IMR-90 (cell line): ENCODE results near the gene ST7. TPM values are rescaled to one million over a fixed set of nuclear protein-coding genes. Genes with fewer than 3 reads are reported as not detected.

Experiments
- ATAC-seq: fragments of 200-7000 bp; cut with Tn5 transposase; 2 replicates; pipeline ENCODE4 v1.9.1; 2020; ENCODE audit warnings: low read depth, mild to moderate bottlenecking, moderate library complexity
- BruUV-seq: library from RNA; stranded (reverse); fragments of 400-500 nt; replicated peaks from 2 replicates; lab custom pipeline; 2021; lab: Mats Ljungman, UMichigan
- CTCF ChIA-PET: fragments of 300-600 bp; formaldehyde crosslinking; extraction: SDS; loops from one replicate; lab custom pipeline; 2021; ENCODE audit warnings: antibody characterized with exemption; lab: Yijun Ruan, JAX
- POLR2A ChIA-PET: fragments of 300-600 bp; sonication (Branson Sonifier 250); formaldehyde crosslinking; loops from one replicate; lab custom pipeline; 2022; ENCODE audit warnings: antibody characterized with exemption; ENCODE audit not compliant: unreplicated experiment; lab: Charles Lee
- DNase-seq: peaks from one replicate; pipeline ENCODE4 v3.0.0; 2013
- H2AFZ ChIP-seq: replicated peaks from 2 replicates; pipeline ENCODE3; 2013; ENCODE audit warnings: low read length, mild to moderate bottlenecking; ENCODE audit not compliant: poor library complexity
- H2AK5ac ChIP-seq: 2 replicates; pipeline ENCODE4 v1.6.1; 2013; ENCODE audit warnings: low read depth, low read length, inconsistent platforms
- H2AK9ac ChIP-seq: replicated peaks from 2 replicates; pipeline ENCODE3; 2013; ENCODE audit warnings: mild to moderate bottlenecking, low read depth, low read length, moderate library complexity; ENCODE audit not compliant: poor library complexity
- H2BK120ac ChIP-seq: 2 replicates; pipeline ENCODE4 v1.6.1; 2013; ENCODE audit warnings: low read depth, low read length, inconsistent platforms
- H2BK15ac ChIP-seq: 3 replicates; pipeline ENCODE4 v1.6.1; 2013; ENCODE audit warnings: low read depth, low read length, inconsistent platforms
- H2BK20ac ChIP-seq: 2 replicates; pipeline ENCODE4 v1.6.1; 2013; ENCODE audit warnings: low read depth, mild to moderate bottlenecking, inconsistent platforms, low read length, moderate library complexity
- H2BK5ac ChIP-seq: 2 replicates; pipeline ENCODE4 v1.6.1; 2013; ENCODE audit warnings: mild to moderate bottlenecking, low read depth, low read length, inconsistent platforms; ENCODE audit not compliant: poor library complexity, severe bottlenecking
- H3K14ac ChIP-seq: replicated peaks from 2 replicates; pipeline ENCODE4 v1.6.1; 2013; ENCODE audit warnings: low read depth, low read length, inconsistent platforms
- H3K18ac ChIP-seq: 2 replicates; pipeline ENCODE4 v1.6.1; 2013; ENCODE audit warnings: low read depth, low read length, control low read depth
- H3K23ac ChIP-seq: 2 replicates; pipeline ENCODE4 v1.6.1; 2013; ENCODE audit warnings: low read depth, low read length, inconsistent platforms
- H3K27ac ChIP-seq: 2 replicates; pipeline ENCODE4 v1.5.1; 2013; ENCODE audit warnings: mild to moderate bottlenecking, control low read depth, low read length; ENCODE audit not compliant: insufficient read depth
- H3K27me3 ChIP-seq: 2 replicates; pipeline ENCODE4 v1.6.1; 2013; ENCODE audit warnings: low read length; ENCODE audit not compliant: control insufficient read depth, insufficient read depth
- H3K36me3 ChIP-seq: 2 replicates; pipeline ENCODE4 v1.6.1; 2013; ENCODE audit warnings: low read length, mixed read lengths; ENCODE audit not compliant: control insufficient read depth, insufficient read depth
- H3K4ac ChIP-seq: 2 replicates; pipeline ENCODE4 v1.6.1; 2013; ENCODE audit warnings: low read depth, low read length, inconsistent platforms
- H3K4me1 ChIP-seq: 2 replicates; pipeline ENCODE4 v1.6.1; 2013; ENCODE audit warnings: low read length, mixed read lengths; ENCODE audit not compliant: control insufficient read depth, insufficient read depth
- H3K4me2 ChIP-seq: 2 replicates; pipeline ENCODE4 v1.6.1; 2013; ENCODE audit warnings: low read depth, mild to moderate bottlenecking, control low read depth, low read length, moderate library complexity
- H3K4me3 ChIP-seq: 2 replicates; pipeline ENCODE4 v1.5.1; 2013; ENCODE audit warnings: low read depth, mild to moderate bottlenecking, control low read depth, low read length, moderate library complexity; ENCODE audit not compliant: insufficient read depth
- H3K56ac ChIP-seq: 2 replicates; pipeline ENCODE4 v1.6.1; 2013; ENCODE audit warnings: low read length, inconsistent platforms; ENCODE audit not compliant: insufficient read depth; ENCODE audit errors: extremely low read depth
- H3K79me1 ChIP-seq, 2 experiments: 2 replicates each; pipeline ENCODE4 v1.6.1; 2013; ENCODE audit warnings: low read length in 2 of 2, inconsistent platforms in 1 of 2, low read depth in 1 of 2
- H3K9ac ChIP-seq: 2 replicates; pipeline ENCODE4 v1.6.1; 2013; ENCODE audit warnings: low read depth, low read length, control low read depth
- H3K9me1 ChIP-seq: 2 replicates; pipeline ENCODE4 v1.6.1; 2013; ENCODE audit warnings: low read length, inconsistent platforms; ENCODE audit not compliant: insufficient read depth
- H3K9me3 ChIP-seq: 2 replicates; pipeline ENCODE4 v1.6.1; 2013; ENCODE audit warnings: low read length; ENCODE audit not compliant: control insufficient read depth, insufficient read depth
- H4K20me1 ChIP-seq: 2 replicates; pipeline ENCODE4 v1.6.1; 2013; ENCODE audit warnings: low read length, inconsistent platforms; ENCODE audit not compliant: insufficient read depth
- H4K5ac ChIP-seq: 2 replicates; pipeline ENCODE4 v1.6.1; 2013; ENCODE audit warnings: mild to moderate bottlenecking, low read depth, low read length, control low read depth
- H4K8ac ChIP-seq, 2 experiments: 2 replicates each; pipeline ENCODE4 v1.6.1; 2013; ENCODE audit warnings: low read depth in 2 of 2, low read length in 2 of 2, control low read depth in 1 of 2, inconsistent platforms in 1 of 2
- H4K91ac ChIP-seq: 2 replicates; pipeline ENCODE4 v1.6.1; 2013; ENCODE audit warnings: low read depth, low read length, inconsistent platforms; ENCODE audit not compliant: insufficient read depth
- CEBPB ChIP-seq: IDR thresholded peaks from 2 replicates; pipeline ENCODE4 v1.6.1; 2012; ENCODE audit warnings: low read depth, low read length, improper control_type of control experiment
- MAZ ChIP-seq: IDR thresholded peaks from 2 replicates; pipeline ENCODE4 v1.6.1; 2012; ENCODE audit warnings: low read depth, mild to moderate bottlenecking, low read length, improper control_type of control experiment, moderate library complexity, borderline replicate concordance
- MXI1 ChIP-seq: IDR thresholded peaks from 2 replicates; pipeline ENCODE4 v1.6.1; 2012; ENCODE audit warnings: low read depth, mild to moderate bottlenecking, low read length, moderate library complexity, borderline replicate concordance
- POLR2A ChIP-seq: IDR thresholded peaks from 2 replicates; pipeline ENCODE4 v1.6.1; 2012; ENCODE audit warnings: mild to moderate bottlenecking, low read depth, low read length
- WGBS, 2 experiments: methylation state at CpG; one replicate each; pipeline versions ENCODE4 v1.1.5 to v1.1.7; 2013; ENCODE audit warnings: missing lambda C conversion rate in 2 of 2; ENCODE audit not compliant: insufficient read length in 1 of 2; ENCODE audit errors: extremely low coverage in 2 of 2; 5-methylcytosine and 5-hydroxymethylcytosine counted together
- dilution Hi-C: fragments of 300-500 bp; cut with HindIII; formaldehyde crosslinking; loops from one replicate; pipeline ENCODE4 v1.14.3; 2018; ENCODE audit warnings: low sequenced_read_pairs; ENCODE audit not compliant: unreplicated experiment
- in situ Hi-C: fragments of 300-500 bp; cut with MboI; formaldehyde crosslinking; loops from 3 replicates; pipeline ENCODE4 v1.14.3; 2019; ENCODE audit warnings: low sequenced_read_pairs, inconsistent platforms, mixed read lengths
- intact Hi-C: fragments of 100-400 bp; cut with micrococcal nuclease; formaldehyde crosslinking; loops from 2 replicates; pipeline ENCODE4 v1.10.0; 2022
- polyA plus RNA-seq, 3 experiments: library from polyadenylated mRNA; depleted of rRNA; stranded (reverse); fragments of >200 nt; gene quantifications; 2 replicates each; pipeline ENCODE4 v1.2.3, GENCODE V29; 2012; ENCODE audit warnings: low replicate concordance in 1 of 3
- total RNA-seq: library from RNA; depleted of rRNA; stranded (reverse); fragments of >200 nt; gene quantifications from 2 replicates; pipeline ENCODE4 v1.2.3, GENCODE V29; 2012
- TF ChIP-seq, protein P1 (sequence below): conservative IDR thresholded peaks from 2 replicates; pipeline ENCODE4 v1.5.1; 2012; ENCODE audit warnings: mild to moderate bottlenecking, low read depth, low read length, improper control_type of control experiment
- TF ChIP-seq, protein P2 (sequence below): fragments of 150-350 bp; IDR thresholded peaks from 2 replicates; pipeline ENCODE4 v1.6.1; 2016; ENCODE audit warnings: low read depth, mild to moderate bottlenecking, low read length, moderate library complexity, borderline replicate concordance

The ST7 gene
- total and polyA plus RNA-seq, 2 of the 4 experiments (the other 2 are of a cell fraction), result 18.6 to 26.0 TPM

DNA sequence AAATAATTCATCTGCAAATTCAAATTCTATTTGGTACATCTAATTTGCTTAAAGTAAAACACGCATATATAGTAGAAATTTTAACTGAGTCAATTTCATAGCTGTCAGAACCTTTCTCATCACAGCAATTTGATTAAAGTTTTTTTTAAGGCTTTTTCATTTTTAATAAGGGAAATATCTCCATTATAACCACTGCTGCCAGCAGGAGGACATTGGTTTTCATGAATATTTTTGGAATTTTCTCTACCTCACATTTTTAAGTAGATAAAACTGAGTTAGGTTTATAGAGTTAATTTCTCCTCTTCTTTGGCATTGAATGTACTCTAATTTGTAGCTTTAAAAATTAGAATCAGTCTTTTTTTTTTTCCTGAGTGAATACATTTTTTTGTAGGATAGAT, 82.2 kb downstream of the ST7 start:
- Histone ChIP-seq H4K20me1 (peaks cover 6% of the 10 kb centered on the region; the same call in 1 of the 2 replicates), H3K27me3 (no peaks in the 10 kb centered on the region), H3K9me3 (no peaks in the 10 kb centered on the region), H2AFZ (no peak overlapping the region), H3K4me2 (no peak overlapping the region), H4K8ac (no peak overlapping the region), H2BK5ac (no peak overlapping the region), H3K9ac (no peak overlapping the region), H3K27ac (no peak overlapping the region), H4K5ac (no peak overlapping the region), H3K4ac (no peak overlapping the region), H2AK9ac (no peak overlapping the region), H3K56ac (no peak overlapping the region), H2BK20ac (no peak overlapping the region), H4K91ac (no peak overlapping the region), H3K79me1 (peaks cover 11 to 18% of the 10 kb centered on the region in 2 experiments), H3K36me3 (no peaks in the 10 kb centered on the region), H2AK5ac (no peak overlapping the region), H3K9me1 (no peaks in the 10 kb centered on the region), H3K4me3 (no peak overlapping the region), H2BK15ac (no peak overlapping the region), H3K4me1 (peaks cover 2% of the 10 kb centered on the region; the same call in 1 of the 2 replicates), H3K18ac (no peak overlapping the region), H3K14ac (no peak overlapping the region), H3K23ac (no peak overlapping the region), H2BK120ac (no peak overlapping the region)
- ATAC-seq (no peak), DNase-seq (no peak)
- dilution Hi-C loops (no loop called here), intact Hi-C loops (no loop called here), in situ Hi-C loops (no loop called here)
- no TSS peak for BruUV-seq
- TF ChIP-seq, protein P1, sequence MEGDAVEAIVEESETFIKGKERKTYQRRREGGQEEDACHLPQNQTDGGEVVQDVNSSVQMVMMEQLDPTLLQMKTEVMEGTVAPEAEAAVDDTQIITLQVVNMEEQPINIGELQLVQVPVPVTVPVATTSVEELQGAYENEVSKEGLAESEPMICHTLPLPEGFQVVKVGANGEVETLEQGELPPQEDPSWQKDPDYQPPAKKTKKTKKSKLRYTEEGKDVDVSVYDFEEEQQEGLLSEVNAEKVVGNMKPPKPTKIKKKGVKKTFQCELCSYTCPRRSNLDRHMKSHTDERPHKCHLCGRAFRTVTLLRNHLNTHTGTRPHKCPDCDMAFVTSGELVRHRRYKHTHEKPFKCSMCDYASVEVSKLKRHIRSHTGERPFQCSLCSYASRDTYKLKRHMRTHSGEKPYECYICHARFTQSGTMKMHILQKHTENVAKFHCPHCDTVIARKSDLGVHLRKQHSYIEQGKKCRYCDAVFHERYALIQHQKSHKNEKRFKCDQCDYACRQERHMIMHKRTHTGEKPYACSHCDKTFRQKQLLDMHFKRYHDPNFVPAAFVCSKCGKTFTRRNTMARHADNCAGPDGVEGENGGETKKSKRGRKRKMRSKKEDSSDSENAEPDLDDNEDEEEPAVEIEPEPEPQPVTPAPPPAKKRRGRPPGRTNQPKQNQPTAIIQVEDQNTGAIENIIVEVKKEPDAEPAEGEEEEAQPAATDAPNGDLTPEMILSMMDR, result 0 out of 2 replicates have a peak, but pooled peaks have one; percentile 6
- TF ChIP-seq, protein P2, sequence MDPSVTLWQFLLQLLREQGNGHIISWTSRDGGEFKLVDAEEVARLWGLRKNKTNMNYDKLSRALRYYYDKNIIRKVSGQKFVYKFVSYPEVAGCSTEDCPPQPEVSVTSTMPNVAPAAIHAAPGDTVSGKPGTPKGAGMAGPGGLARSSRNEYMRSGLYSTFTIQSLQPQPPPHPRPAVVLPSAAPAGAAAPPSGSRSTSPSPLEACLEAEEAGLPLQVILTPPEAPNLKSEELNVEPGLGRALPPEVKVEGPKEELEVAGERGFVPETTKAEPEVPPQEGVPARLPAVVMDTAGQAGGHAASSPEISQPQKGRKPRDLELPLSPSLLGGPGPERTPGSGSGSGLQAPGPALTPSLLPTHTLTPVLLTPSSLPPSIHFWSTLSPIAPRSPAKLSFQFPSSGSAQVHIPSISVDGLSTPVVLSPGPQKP, result no peak
- TF ChIP-seq POLR2A (no peak), CEBPB (no peak), MXI1 (no peak), MAZ (no peak)
- no CpG with 5 or more reads among the region's 1 CpG for WGBS, 2 experiments
- ChIA-PET CTCF (no interaction called here), POLR2A (interaction anchor here (0.6 kb wide), 1 partner anchor 35 kb away, joined by 18 read pairs; no protein-coding TSS in a partner anchor)
